Measurements from ENCODE around the gene SEMA4D. TPM values are rescaled to one million over a fixed set of nuclear protein-coding genes. Genes with fewer than 3 reads are reported as not detected.

Gene SEMA4D
- polyA plus RNA-seq, 1 donor from 2014 or later = 34.0 TPM

DNA sequence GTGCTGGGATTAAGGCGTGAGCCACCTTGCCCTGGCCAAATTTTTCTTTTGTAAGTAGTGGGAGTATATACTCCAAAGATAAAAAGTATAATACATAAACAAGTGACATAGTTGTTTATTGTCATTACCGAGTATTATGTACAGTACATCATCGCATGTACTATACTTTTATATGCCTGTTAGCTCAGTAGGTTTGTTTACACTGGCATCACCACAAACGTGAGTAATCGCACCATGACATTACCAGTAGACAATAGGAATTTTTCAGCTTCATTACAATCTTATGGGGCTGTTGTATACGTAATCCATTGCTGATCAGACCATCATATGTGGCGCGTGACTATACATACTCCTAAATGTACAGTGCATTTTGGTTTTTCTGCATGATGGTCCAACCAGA is 169.8 kb downstream of the SEMA4D start:
- Histone ChIP-seq H3F3A (ENCODE audit: insufficient read depth, low read length, poor library complexity, severe bottlenecking) (no peaks in the 10 kb centered on the region), H3K27ac (ENCODE audit: low read length) (no peak overlapping the region), H2AFZ (ENCODE audit: low read depth, low read length) (no peak overlapping the region), H3K36me3 (ENCODE audit: insufficient read depth, low read length) (no peaks in the 10 kb centered on the region), H3K9me3 (ENCODE audit: low read length) (no peaks in the 10 kb centered on the region), H3K4me2 (ENCODE audit: low read length) (no peak overlapping the region), H3K79me2 (replicated peaks; ENCODE audit: insufficient read depth, low read length) (peaks cover 32% of the 10 kb centered on the region), H3K4me3 (ENCODE audit: low read length) (no peak overlapping the region), H3K27me3 (ENCODE audit: insufficient read depth, low read depth, low read length) (no peaks in the 10 kb centered on the region), H4K20me1 (ENCODE audit: insufficient read depth) (no peaks in the 10 kb centered on the region), H3K9ac (ENCODE audit: low read length) (no peak overlapping the region), H3K9me2 (ENCODE audit: insufficient read depth, low read length) (no peaks in the 10 kb centered on the region)
- TF ChIP-seq CTCF (IDR thresholded peaks at IDR 0.05; ENCODE audit: poor library complexity, severe bottlenecking) = no peak
- TF ChIP-seq REST (IDR thresholded peaks at IDR 0.05; ENCODE audit: borderline replicate concordance) = no peak
- no peak for TF ChIP-seq TAF1 (IDR thresholded peaks at IDR 0.05; ENCODE audit: low read depth)
- no peak for TF ChIP-seq EP300 (conservative IDR thresholded peaks at IDR 0.05; ENCODE audit: poor library complexity, severe bottlenecking)
- no peak for TF ChIP-seq RAD21 (conservative IDR thresholded peaks at IDR 0.05)
- no peak for TF ChIP-seq POLR2AphosphoS5 (IDR thresholded peaks at IDR 0.05)
- TF ChIP-seq EZH2 (IDR thresholded peaks at IDR 0.05; ENCODE audit: borderline replicate concordance, insufficient read depth, low read length, poor library complexity, severe bottlenecking) = no peak
- no peak for TF ChIP-seq SMC3 (conservative IDR thresholded peaks at IDR 0.05; ENCODE audit: poor library complexity)
- no peak for TF ChIP-seq MXI1 (conservative IDR thresholded peaks at IDR 0.05; ENCODE audit: poor library complexity, severe bottlenecking)

DNA sequence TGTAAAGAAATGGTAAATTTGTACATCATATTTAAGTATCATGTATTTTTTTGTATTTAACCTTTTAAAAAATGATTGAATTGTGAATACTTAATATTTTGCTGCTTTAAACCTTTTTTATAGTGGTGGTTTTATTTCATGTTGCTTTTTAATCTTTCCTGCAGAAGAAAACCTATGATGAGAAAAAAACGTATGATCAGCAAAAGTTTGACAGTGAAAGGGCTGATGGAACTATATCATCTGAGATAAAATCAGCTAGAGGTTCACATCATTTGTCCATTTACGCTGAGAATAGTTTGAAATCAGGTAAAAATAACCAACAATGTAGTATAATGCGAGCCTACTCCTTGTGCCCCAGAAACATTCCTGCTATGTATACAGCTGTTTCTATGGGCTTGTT is 172.2 kb downstream of the SEMA4D start:
- Histone ChIP-seq H3K79me2 (replicated peaks; ENCODE audit: insufficient read depth, low read length) (peaks cover 55% of the 10 kb centered on the region), H3F3A (ENCODE audit: insufficient read depth, low read length, poor library complexity, severe bottlenecking) (no peaks in the 10 kb centered on the region), H3K36me3 (ENCODE audit: insufficient read depth, low read length) (no peaks in the 10 kb centered on the region), H4K20me1 (ENCODE audit: insufficient read depth) (no peaks in the 10 kb centered on the region), H3K9ac (ENCODE audit: low read length) (no peak overlapping the region), H2AFZ (ENCODE audit: low read depth, low read length) (no peak overlapping the region), H3K9me2 (ENCODE audit: insufficient read depth, low read length) (no peaks in the 10 kb centered on the region), H3K27ac (ENCODE audit: low read length) (no peak overlapping the region), H3K4me3 (ENCODE audit: low read length) (no peak overlapping the region), H3K27me3 (ENCODE audit: insufficient read depth, low read depth, low read length) (no peaks in the 10 kb centered on the region), H3K9me3 (ENCODE audit: low read length) (no peaks in the 10 kb centered on the region), H3K4me2 (ENCODE audit: low read length) (no peak overlapping the region)
- TF ChIP-seq TAF1 (IDR thresholded peaks at IDR 0.05; ENCODE audit: low read depth) (no peak), CTCF (IDR thresholded peaks at IDR 0.05; ENCODE audit: poor library complexity, severe bottlenecking) (no peak), POLR2AphosphoS5 (IDR thresholded peaks at IDR 0.05) (no peak), EP300 (conservative IDR thresholded peaks at IDR 0.05; ENCODE audit: poor library complexity, severe bottlenecking) (no peak), EZH2 (IDR thresholded peaks at IDR 0.05; ENCODE audit: borderline replicate concordance, insufficient read depth, low read length, poor library complexity, severe bottlenecking) (no peak), SMC3 (conservative IDR thresholded peaks at IDR 0.05; ENCODE audit: poor library complexity) (no peak), RAD21 (conservative IDR thresholded peaks at IDR 0.05) (no peak), REST (IDR thresholded peaks at IDR 0.05; ENCODE audit: borderline replicate concordance) (no peak)
